GM18858 (cell line): ENCODE data around the gene NTM.

Experiments
- ATAC-seq: cut with Tn5 transposase; IDR thresholded peaks from one replicate; pipeline ENCODE4 v1.9.1; 2021; ENCODE audit not compliant: unreplicated experiment

NTM gene

GRCh38 chr11:131460931-131461330 lies 90.5 kb downstream of the NTM start:
- ATAC-seq: no peak

- ATAC-seq: no peak
These were observed 92.2 kb downstream of the NTM start for GRCh38 chr11:131462622-131463021.

GRCh38 chr11:131463162-131463561 lies 92.7 kb downstream of the NTM start:
- ATAC-seq: no peak

GRCh38 chr11:131463649-131464425 lies 93.4 kb downstream of the NTM start:
- ATAC-seq: no peak

- ATAC-seq: no peak
These were observed 94.0 kb downstream of the NTM start for GRCh38 chr11:131464461-131464860.

- no peak for ATAC-seq
These were observed 94.6 kb downstream of the NTM start for GRCh38 chr11:131465039-131465438.

GRCh38 chr11:131465746-131466145 lies 95.3 kb downstream of the NTM start:
- ATAC-seq: no peak

GRCh38 chr11:131467645-131468394 lies 97.4 kb downstream of the NTM start:
- ATAC-seq: no peak

- no peak for ATAC-seq
These were observed 98.2 kb downstream of the NTM start for GRCh38 chr11:131468565-131468964.

GRCh38 chr11:131470216-131470925 lies 100.0 kb downstream of the NTM start:
- no peak for ATAC-seq

- ATAC-seq: no peak
These were observed 101.6 kb downstream of the NTM start for GRCh38 chr11:131471976-131472375.

GRCh38 chr11:131474947-131475346 lies 104.5 kb downstream of the NTM start:
- no peak for ATAC-seq

- no peak for ATAC-seq
These were observed 105.9 kb downstream of the NTM start for GRCh38 chr11:131476266-131476665.

GRCh38 chr11:131478341-131478740 lies 107.9 kb downstream of the NTM start:
- ATAC-seq: no peak

- ATAC-seq: no peak
These were observed 110.9 kb downstream of the NTM start for GRCh38 chr11:131481303-131481702.

- no peak for ATAC-seq
These were observed 111.6 kb downstream of the NTM start for GRCh38 chr11:131481971-131482370.

- no peak for ATAC-seq
These were observed 113.0 kb downstream of the NTM start for GRCh38 chr11:131483453-131483852.

GRCh38 chr11:131483877-131484276 lies 113.5 kb downstream of the NTM start:
- ATAC-seq: no peak

GRCh38 chr11:131486100-131486499 lies 115.7 kb downstream of the NTM start:
- no peak for ATAC-seq

- ATAC-seq: no peak
These were observed 116.7 kb downstream of the NTM start for GRCh38 chr11:131486937-131487635.

- ATAC-seq: no peak
These were observed 117.8 kb downstream of the NTM start for GRCh38 chr11:131488238-131488637.
